HG03159 (cell line): ENCODE results near the gene ETV3.
"Not testable (repeated sequence)": the region's sequence is repeated elsewhere in the genome, so short reads cannot be mapped to it uniquely, and the experiment has no call there.

Source experiments
- ATAC-seq: cut with Tn5 transposase; IDR thresholded peaks from one replicate; pipeline ENCODE4 v1.9.1; 2021; ENCODE audit warnings: mild to moderate bottlenecking, moderate library complexity; ENCODE audit not compliant: unreplicated experiment

The ETV3 gene

GRCh38 chr1:157113631-157114030, 24.6 kb downstream of the ETV3 start:
- ATAC-seq = no peak

GRCh38 chr1:157113106-157113505, 25.1 kb downstream of the ETV3 start:
- no peak for ATAC-seq

- ATAC-seq = no peak
These were observed 25.9 kb downstream of the ETV3 start for GRCh38 chr1:157112186-157112867.

- ATAC-seq = no peak
These were observed 26.6 kb downstream of the ETV3 start for GRCh38 chr1:157111396-157112165.

- ATAC-seq = no peak
These were observed 27.5 kb downstream of the ETV3 start for GRCh38 chr1:157110686-157111085.

- ATAC-seq = no peak
These were observed 28.2 kb downstream of the ETV3 start for GRCh38 chr1:157110003-157110402.

- ATAC-seq = no peak
These were observed 29.7 kb downstream of the ETV3 start for GRCh38 chr1:157108448-157108847.

- no peak for ATAC-seq
These were observed 30.5 kb downstream of the ETV3 start for GRCh38 chr1:157107702-157108101.

GRCh38 chr1:157106813-157107189, 31.4 kb downstream of the ETV3 start:
- no peak for ATAC-seq

- ATAC-seq = peak; percentile 67
These were observed 32.0 kb downstream of the ETV3 start for GRCh38 chr1:157105988-157106812.

GRCh38 chr1:157105298-157105987, 32.8 kb downstream of the ETV3 start:
- no peak for ATAC-seq

GRCh38 chr1:157104598-157105293, 33.4 kb downstream of the ETV3 start:
- no peak for ATAC-seq

GRCh38 chr1:157103268-157103667, 34.9 kb downstream of the ETV3 start:
- no peak for ATAC-seq

GRCh38 chr1:157101149-157101548, 37.0 kb downstream of the ETV3 start:
- no peak for ATAC-seq

GRCh38 chr1:157099633-157100009, 38.6 kb downstream of the ETV3 start, which contains the start of gene ETV3L:
ETV3L (minus strand) TSS chr1:157099808; CDS start chr1:157099523, 285 bp downstream.
- no peak for ATAC-seq

GRCh38 chr1:157098987-157099632, 39.1 kb downstream of the ETV3 start:
- ATAC-seq = not testable (repeated sequence)

- no peak for ATAC-seq
These were observed 39.7 kb downstream of the ETV3 start for GRCh38 chr1:157098519-157098918.

- ATAC-seq = no peak
These were observed 40.5 kb downstream of the ETV3 start for GRCh38 chr1:157097692-157098091.

- no peak for ATAC-seq
These were observed 41.3 kb downstream of the ETV3 start for GRCh38 chr1:157096881-157097280.

- no peak for ATAC-seq
These were observed 42.6 kb downstream of the ETV3 start for GRCh38 chr1:157095551-157095950.
